ENCODE measurements around the gene KCNH1. TPM values are rescaled to one million over a fixed set of nuclear protein-coding genes. Genes with fewer than 3 reads are reported as not detected.

Gene KCNH1
- total RNA-seq, 4 donors from 2014 or later, result 0.53 to 16.5 (median 2.4) TPM

- no peak for DNase-seq
- Histone ChIP-seq H3K27me3 (no peaks in the 10 kb centered on the region), H3K4me1 (no peaks in the 10 kb centered on the region), H3K36me3 (no peaks in the 10 kb centered on the region), H3K4me3 (no peak overlapping the region), H3K9me3 (no peaks in the 10 kb centered on the region), H3K27ac (no peak overlapping the region)
- no peak for TF ChIP-seq POLR2A (IDR thresholded peaks at IDR 0.05)
- TF ChIP-seq, protein P1, sequence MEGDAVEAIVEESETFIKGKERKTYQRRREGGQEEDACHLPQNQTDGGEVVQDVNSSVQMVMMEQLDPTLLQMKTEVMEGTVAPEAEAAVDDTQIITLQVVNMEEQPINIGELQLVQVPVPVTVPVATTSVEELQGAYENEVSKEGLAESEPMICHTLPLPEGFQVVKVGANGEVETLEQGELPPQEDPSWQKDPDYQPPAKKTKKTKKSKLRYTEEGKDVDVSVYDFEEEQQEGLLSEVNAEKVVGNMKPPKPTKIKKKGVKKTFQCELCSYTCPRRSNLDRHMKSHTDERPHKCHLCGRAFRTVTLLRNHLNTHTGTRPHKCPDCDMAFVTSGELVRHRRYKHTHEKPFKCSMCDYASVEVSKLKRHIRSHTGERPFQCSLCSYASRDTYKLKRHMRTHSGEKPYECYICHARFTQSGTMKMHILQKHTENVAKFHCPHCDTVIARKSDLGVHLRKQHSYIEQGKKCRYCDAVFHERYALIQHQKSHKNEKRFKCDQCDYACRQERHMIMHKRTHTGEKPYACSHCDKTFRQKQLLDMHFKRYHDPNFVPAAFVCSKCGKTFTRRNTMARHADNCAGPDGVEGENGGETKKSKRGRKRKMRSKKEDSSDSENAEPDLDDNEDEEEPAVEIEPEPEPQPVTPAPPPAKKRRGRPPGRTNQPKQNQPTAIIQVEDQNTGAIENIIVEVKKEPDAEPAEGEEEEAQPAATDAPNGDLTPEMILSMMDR (IDR thresholded peaks at IDR 0.05), result no peak
Measured at GRCh38 chr1:210908257-210908656, 225.7 kb downstream of the KCNH1 start.

DNA sequence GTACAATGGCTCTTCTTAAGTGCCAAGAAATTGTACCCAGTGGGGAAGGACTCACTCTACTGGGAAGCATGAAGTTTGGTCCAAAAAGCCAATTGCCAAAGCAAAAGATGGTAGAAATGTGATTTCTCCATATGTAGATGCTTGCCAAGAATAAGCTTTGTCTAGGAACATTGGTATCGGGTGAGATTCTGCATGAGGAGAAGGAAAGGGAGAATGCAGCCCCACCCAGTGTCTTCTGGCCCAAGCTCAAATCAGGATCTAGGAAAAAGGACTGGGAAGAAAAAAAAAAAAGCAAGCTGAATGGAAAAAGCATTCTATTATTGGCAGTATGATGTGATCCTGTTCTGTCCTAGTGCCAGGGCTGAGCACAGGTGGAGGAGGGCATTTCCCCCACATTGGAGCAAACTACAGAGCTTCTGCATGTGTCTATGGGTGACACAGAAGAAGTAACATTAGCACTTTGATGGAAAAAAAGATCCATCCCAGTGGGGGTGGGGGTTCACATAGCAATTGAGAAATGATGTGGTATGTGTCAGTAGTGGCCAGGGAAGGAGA lies 226.6 kb downstream of the KCNH1 start:
- Histone ChIP-seq H3K36me3 (no peaks in the 10 kb centered on the region), H3K9me3 (no peaks in the 10 kb centered on the region), H3K4me3 (no peak overlapping the region), H3K4me1 (no peaks in the 10 kb centered on the region), H3K27me3 (no peaks in the 10 kb centered on the region), H3K27ac (no peak overlapping the region)
- TF ChIP-seq POLR2A (IDR thresholded peaks at IDR 0.05), result no peak
- TF ChIP-seq, protein P1 (IDR thresholded peaks at IDR 0.05), result no peak
- DNase-seq, result no peak

DNA sequence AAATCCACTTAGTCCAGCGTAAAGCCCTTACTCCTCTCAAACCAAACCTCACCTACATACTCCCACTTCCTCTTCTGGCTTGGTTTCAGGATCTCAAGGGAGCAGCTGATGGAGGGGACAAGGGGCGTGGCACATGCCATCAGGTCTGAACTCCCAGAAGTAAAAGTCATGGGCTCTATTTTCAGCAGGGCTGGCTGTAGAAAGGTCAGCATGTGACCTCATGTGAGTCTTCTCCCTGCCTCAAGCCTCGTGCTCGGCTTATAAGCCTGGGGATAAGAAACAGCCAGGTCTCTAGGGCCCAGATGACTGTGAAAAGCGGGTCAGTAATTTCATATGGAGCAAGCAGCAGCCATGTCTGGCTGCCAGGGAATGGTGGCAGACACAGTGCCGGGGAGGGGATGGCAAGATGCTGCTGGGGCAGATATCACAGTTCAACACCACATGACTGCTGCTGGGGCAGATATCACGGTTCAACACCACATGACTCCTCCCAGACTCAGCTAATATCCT lies 227.9 kb downstream of the KCNH1 start:
- no peaks in the 10 kb centered on the region for H3K36me3 ChIP-seq
- H3K27me3 ChIP-seq, result no peaks in the 10 kb centered on the region
- H3K9me3 ChIP-seq, result no peaks in the 10 kb centered on the region
- no peaks in the 10 kb centered on the region for H3K4me1 ChIP-seq
- no peak for DNase-seq
- no peak for TF ChIP-seq POLR2A (IDR thresholded peaks at IDR 0.05)
- TF ChIP-seq, protein P1 (IDR thresholded peaks at IDR 0.05), result no peak
- no peak overlapping the region for H3K27ac ChIP-seq
- no peak overlapping the region for H3K4me3 ChIP-seq

GRCh38 chr1:210905365-210905904 lies 228.5 kb downstream of the KCNH1 start:
- H3K4me1 ChIP-seq, result no peaks in the 10 kb centered on the region
- no peaks in the 10 kb centered on the region for H3K27me3 ChIP-seq
- TF ChIP-seq, protein P1 (IDR thresholded peaks at IDR 0.05), result no peak
- no peak for TF ChIP-seq POLR2A (IDR thresholded peaks at IDR 0.05)
- H3K9me3 ChIP-seq, result no peaks in the 10 kb centered on the region
- no peak for DNase-seq
- H3K36me3 ChIP-seq, result no peaks in the 10 kb centered on the region
- H3K4me3 ChIP-seq, result no peak overlapping the region
- no peak overlapping the region for H3K27ac ChIP-seq

GRCh38 chr1:210901981-210902770 lies 231.8 kb downstream of the KCNH1 start:
- H3K27me3 ChIP-seq, result no peaks in the 10 kb centered on the region
- TF ChIP-seq, protein P1 (IDR thresholded peaks at IDR 0.05), result no peak
- no peak for TF ChIP-seq POLR2A (IDR thresholded peaks at IDR 0.05)
- H3K9me3 ChIP-seq, result no peaks in the 10 kb centered on the region
- no peaks in the 10 kb centered on the region for H3K4me1 ChIP-seq
- DNase-seq, result no peak
- no peak overlapping the region for H3K4me3 ChIP-seq
- H3K27ac ChIP-seq, result no peak overlapping the region
- H3K36me3 ChIP-seq, result no peaks in the 10 kb centered on the region

All from Peyer's patch (tissue), 4 donors.